ENCODE data around the gene IQSEC1.

The IQSEC1 gene

GRCh38 chr3:12993517-12994356 lies 79.5 kb downstream of the IQSEC1 start:
- TF ChIP-seq FOXM1 (IDR thresholded peaks at IDR 0.05; ENCODE audit: borderline replicate concordance, low read depth), result no peak
- TF ChIP-seq TAF1 (IDR thresholded peaks at IDR 0.05; ENCODE audit: low read depth), result peak; percentile 22; the same call in 1 of the 2 replicates
- TF ChIP-seq ZBTB7A (IDR thresholded peaks at IDR 0.05; ENCODE audit: low read depth), result 0 out of 2 replicates have a peak, but pooled peaks have one; percentile 26

GRCh38 chr3:12992629-12993516 lies 80.4 kb downstream of the IQSEC1 start:
- TF ChIP-seq MAX (IDR thresholded peaks at IDR 0.05), result peak; percentile 32; the same call in 1 of the 2 replicates
- TF ChIP-seq ZBTB7A (IDR thresholded peaks at IDR 0.05; ENCODE audit: low read depth), result 0 out of 2 replicates have a peak, but pooled peaks have one; percentile 12
- TF ChIP-seq RAD21 (IDR thresholded peaks at IDR 0.05; ENCODE audit: low read depth), result no peak
- no peak for TF ChIP-seq TAF1 (IDR thresholded peaks at IDR 0.05; ENCODE audit: low read depth)
- no peak for TF ChIP-seq CREB1 (IDR thresholded peaks at IDR 0.05; ENCODE audit: low read depth)
- TF ChIP-seq TEAD4 (IDR thresholded peaks at IDR 0.05), result peak; percentile 68
- peak; percentile 43; the same call in 1 of the 2 replicates for TF ChIP-seq USF1 (IDR thresholded peaks at IDR 0.05)
- no peak for TF ChIP-seq NFIC (IDR thresholded peaks at IDR 0.05)

GRCh38 chr3:12991861-12992281 lies 81.4 kb downstream of the IQSEC1 start:
- no peak for TF ChIP-seq TEAD4 (IDR thresholded peaks at IDR 0.05)
- TF ChIP-seq CREB1 (IDR thresholded peaks at IDR 0.05; ENCODE audit: low read depth), result no peak
- TF ChIP-seq MAX (IDR thresholded peaks at IDR 0.05), result no peak
- TF ChIP-seq RAD21 (IDR thresholded peaks at IDR 0.05; ENCODE audit: low read depth), result no peak
- TF ChIP-seq CEBPB (IDR thresholded peaks at IDR 0.05), result no peak
- no peak for TF ChIP-seq NFIC (IDR thresholded peaks at IDR 0.05)
- no peak for TF ChIP-seq YY1 (IDR thresholded peaks at IDR 0.05; ENCODE audit: low read depth)
- TF ChIP-seq TCF12 (IDR thresholded peaks at IDR 0.05; ENCODE audit: low read depth), result no peak
- no peak for TF ChIP-seq USF1 (IDR thresholded peaks at IDR 0.05)
- TF ChIP-seq FOXM1 (IDR thresholded peaks at IDR 0.05; ENCODE audit: borderline replicate concordance, low read depth), result no peak
- TF ChIP-seq ZBTB7A (IDR thresholded peaks at IDR 0.05; ENCODE audit: low read depth), result no peak
- TF ChIP-seq EGR1 (IDR thresholded peaks at IDR 0.05), result no peak
- TF ChIP-seq TAF1 (IDR thresholded peaks at IDR 0.05; ENCODE audit: low read depth), result no peak
- TF ChIP-seq REST (IDR thresholded peaks at IDR 0.05; ENCODE audit: low read depth), result no peak
- no peak for TF ChIP-seq EP300 (IDR thresholded peaks at IDR 0.05; ENCODE audit: borderline replicate concordance)

GRCh38 chr3:12991481-12991837 lies 81.8 kb downstream of the IQSEC1 start:
- no peak for TF ChIP-seq NFIC (IDR thresholded peaks at IDR 0.05)
- no peak for TF ChIP-seq USF1 (IDR thresholded peaks at IDR 0.05)
- TF ChIP-seq EGR1 (IDR thresholded peaks at IDR 0.05), result no peak
- TF ChIP-seq TCF12 (IDR thresholded peaks at IDR 0.05; ENCODE audit: low read depth), result no peak
- TF ChIP-seq EP300 (IDR thresholded peaks at IDR 0.05; ENCODE audit: borderline replicate concordance), result no peak
- TF ChIP-seq ZBTB7A (IDR thresholded peaks at IDR 0.05; ENCODE audit: low read depth), result no peak
- TF ChIP-seq REST (IDR thresholded peaks at IDR 0.05; ENCODE audit: low read depth), result no peak
- TF ChIP-seq CREB1 (IDR thresholded peaks at IDR 0.05; ENCODE audit: low read depth), result no peak
- TF ChIP-seq YY1 (IDR thresholded peaks at IDR 0.05; ENCODE audit: low read depth), result no peak

All from Ishikawa (cell line).